Skeletal muscle satellite cell (primary cell): Measurements from ENCODE around the gene AQP1.

Experiments used
- H3K27me3 ChIP-seq: 2 replicates; pipeline ENCODE4 v1.7.0; 2013; ENCODE audit warnings: low read length; ENCODE audit not compliant: control insufficient read depth, insufficient read depth
- H3K36me3 ChIP-seq: 2 replicates; pipeline ENCODE4 v1.7.0; 2013; ENCODE audit warnings: mild to moderate bottlenecking, control low read depth, low read length; ENCODE audit not compliant: insufficient read depth
- H3K4me1 ChIP-seq: 2 replicates; pipeline ENCODE4 v1.7.0; 2013; ENCODE audit warnings: low read length; ENCODE audit not compliant: control insufficient read depth, insufficient read depth
- H3K4me2 ChIP-seq: 2 replicates; pipeline ENCODE4 v1.7.0; 2013; ENCODE audit warnings: mild to moderate bottlenecking, low read length
- H3K4me3 ChIP-seq: 2 replicates; pipeline ENCODE4 v1.7.0; 2013; ENCODE audit warnings: low read length
- H3K9ac ChIP-seq: 2 replicates; pipeline ENCODE4 v1.7.0; 2013; ENCODE audit warnings: mild to moderate bottlenecking, low read depth, low read length, moderate library complexity
- H3K9me3 ChIP-seq: replicated peaks from 2 replicates; pipeline ENCODE4 v1.7.0; 2013; ENCODE audit warnings: mild to moderate bottlenecking, control low read depth, low read length

The AQP1 gene

GRCh38 chr7:30916255-30916654 lies 4.6 kb downstream of the AQP1 start:
- peaks cover 34% of the 10 kb centered on the region for H3K4me1 ChIP-seq
- H3K4me3 ChIP-seq, result no peak overlapping the region
- no peak overlapping the region for H3K9ac ChIP-seq

GRCh38 chr7:30916767-30917166 lies 5.1 kb downstream of the AQP1 start:
- Histone ChIP-seq H3K4me2 (no peak overlapping the region), H3K27me3 (peaks cover 18% of the 10 kb centered on the region), H3K9ac (no peak overlapping the region), H3K36me3 (no peaks in the 10 kb centered on the region), H3K4me3 (no peak overlapping the region), H3K4me1 (peaks cover 34% of the 10 kb centered on the region), H3K9me3 (no peaks in the 10 kb centered on the region)

More at GRCh38 chr7:30916255-30916654, 4.6 kb downstream of the AQP1 start:
- Histone ChIP-seq H3K36me3 (no peaks in the 10 kb centered on the region), H3K4me2 (no peak overlapping the region), H3K9me3 (no peaks in the 10 kb centered on the region), H3K27me3 (peaks cover 21% of the 10 kb centered on the region)

GRCh38 chr7:30917216-30917893 lies 5.7 kb downstream of the AQP1 start:
- no peaks in the 10 kb centered on the region for H3K9me3 ChIP-seq
- no peak overlapping the region for H3K9ac ChIP-seq
- H3K36me3 ChIP-seq, result no peaks in the 10 kb centered on the region
- peaks cover 34% of the 10 kb centered on the region for H3K4me1 ChIP-seq
- peaks cover 12% of the 10 kb centered on the region for H3K27me3 ChIP-seq
- H3K4me2 ChIP-seq, result no peak overlapping the region
- H3K4me3 ChIP-seq, result no peak overlapping the region

- no peaks in the 10 kb centered on the region for H3K36me3 ChIP-seq
- H3K4me2 ChIP-seq, result no peak overlapping the region
- no peak overlapping the region for H3K9ac ChIP-seq
- peaks cover 28% of the 10 kb centered on the region for H3K4me1 ChIP-seq
- no peaks in the 10 kb centered on the region for H3K27me3 ChIP-seq
- no peaks in the 10 kb centered on the region for H3K9me3 ChIP-seq
- H3K4me3 ChIP-seq, result no peak overlapping the region
Measured at GRCh38 chr7:30918676-30919075, 7.0 kb downstream of the AQP1 start.

GRCh38 chr7:30920021-30920583 lies 8.4 kb downstream of the AQP1 start:
- H3K4me1 ChIP-seq, result peaks cover 15% of the 10 kb centered on the region
- no peaks in the 10 kb centered on the region for H3K9me3 ChIP-seq
- no peak overlapping the region for H3K9ac ChIP-seq
- no peak overlapping the region for H3K4me3 ChIP-seq
- no peak overlapping the region for H3K4me2 ChIP-seq
- H3K27me3 ChIP-seq, result no peaks in the 10 kb centered on the region
- no peaks in the 10 kb centered on the region for H3K36me3 ChIP-seq

GRCh38 chr7:30920584-30921539 lies 9.2 kb downstream of the AQP1 start:
- Histone ChIP-seq H3K4me2 (no peak overlapping the region), H3K9me3 (no peaks in the 10 kb centered on the region), H3K36me3 (no peaks in the 10 kb centered on the region), H3K9ac (no peak overlapping the region), H3K4me1 (peaks cover 11% of the 10 kb centered on the region), H3K27me3 (no peaks in the 10 kb centered on the region), H3K4me3 (no peak overlapping the region)

GRCh38 chr7:30921540-30922401 lies 10.1 kb downstream of the AQP1 start:
- no peaks in the 10 kb centered on the region for H3K9me3 ChIP-seq
- H3K4me1 ChIP-seq, result peaks cover 11% of the 10 kb centered on the region
- H3K36me3 ChIP-seq, result no peaks in the 10 kb centered on the region
- no peak overlapping the region for H3K4me3 ChIP-seq
- no peak overlapping the region for H3K4me2 ChIP-seq
- H3K27me3 ChIP-seq, result no peaks in the 10 kb centered on the region
- H3K9ac ChIP-seq, result no peak overlapping the region

- no peaks in the 10 kb centered on the region for H3K27me3 ChIP-seq
- H3K4me1 ChIP-seq, result peaks cover 11% of the 10 kb centered on the region
- no peak overlapping the region for H3K4me3 ChIP-seq
- no peak overlapping the region for H3K9ac ChIP-seq
- H3K9me3 ChIP-seq, result peaks cover 6% of the 10 kb centered on the region
- no peak overlapping the region for H3K4me2 ChIP-seq
- H3K36me3 ChIP-seq, result no peaks in the 10 kb centered on the region
Measured at GRCh38 chr7:30922596-30922995, 10.9 kb downstream of the AQP1 start.

GRCh38 chr7:30923009-30923773 lies 11.5 kb downstream of the AQP1 start:
- Histone ChIP-seq H3K4me2 (no peak overlapping the region), H3K4me1 (peaks cover 11% of the 10 kb centered on the region), H3K9me3 (peaks cover 6% of the 10 kb centered on the region), H3K27me3 (no peaks in the 10 kb centered on the region), H3K4me3 (no peak overlapping the region), H3K36me3 (no peaks in the 10 kb centered on the region), H3K9ac (no peak overlapping the region)

- Histone ChIP-seq H3K4me2 (no peak overlapping the region), H3K9ac (no peak overlapping the region)
Measured at GRCh38 chr7:30923774-30924413, 12.2 kb downstream of the AQP1 start.

More at GRCh38 chr7:30923774-30924413, 12.2 kb downstream of the AQP1 start:
- no peaks in the 10 kb centered on the region for H3K36me3 ChIP-seq
- H3K27me3 ChIP-seq, result no peaks in the 10 kb centered on the region
- no peak overlapping the region for H3K4me3 ChIP-seq
- H3K9me3 ChIP-seq, result peaks cover 6% of the 10 kb centered on the region
- peaks cover 11% of the 10 kb centered on the region for H3K4me1 ChIP-seq
